K562 (cell line): Measurements from ENCODE around the gene SLC2A4RG. TPM values are rescaled to one million over a fixed set of nuclear protein-coding genes. Genes with fewer than 3 reads are reported as not detected.

Experiments
- BRD9 ChIP-seq: fragments of 450-650 bp; IDR thresholded peaks from 2 replicates; pipeline ENCODE4 v1.6.1; 2018; ENCODE audit warnings: low read depth; ENCODE audit not compliant: partially characterized antibody
- CBX5 ChIP-seq: IDR thresholded peaks from 2 replicates; pipeline ENCODE4 v1.6.1; 2014; ENCODE audit warnings: low read depth, borderline replicate concordance
- CHD1 ChIP-seq: fragments of 200-600 bp; sonication (generic); IDR thresholded peaks from one replicate; pipeline ENCODE4 v1.6.1; 2012; ENCODE audit warnings: mild to moderate bottlenecking, moderate library complexity, low read length, inconsistent platforms
- CHD4 ChIP-seq: fragments of 200-600 bp; sonication (generic); IDR thresholded peaks from 3 replicates; pipeline ENCODE4 v1.6.1; 2012; ENCODE audit warnings: low read depth, mild to moderate bottlenecking, mixed read lengths, low read length, inconsistent platforms; ENCODE audit not compliant: insufficient read depth, insufficient replicate concordance, poor library complexity, severe bottlenecking
- CREB1 ChIP-seq, 2 experiments: sonication (generic) in 1 of 2; formaldehyde crosslinking in 1 of 2; IDR thresholded peaks; 2 replicates each; pipeline versions ENCODE4 v1.6.1 to v1.8.0; 2012 to 2022; ENCODE audit warnings: inconsistent platforms in 1 of 2, mild to moderate bottlenecking in 1 of 2, missing genetic modification reagents in 1 of 2, moderate library complexity in 1 of 2
- HDGF ChIP-seq: fragments of 450-650 bp; IDR thresholded peaks from 2 replicates; pipeline ENCODE4 v1.6.1; 2016
- IRF2 ChIP-seq: sonication (generic); formaldehyde crosslinking; IDR thresholded peaks from 2 replicates; pipeline ENCODE4 v1.8.1; 2022; ENCODE audit warnings: mild to moderate bottlenecking, missing genetic modification reagents
- MNT ChIP-seq, 2 experiments: fragments of 450-650 bp; conservative IDR thresholded peaks; 2 replicates each; pipeline ENCODE4 v1.6.1; 2017; ENCODE audit warnings: mild to moderate bottlenecking in 2 of 2, moderate library complexity in 2 of 2
- RAD21 ChIP-seq, 2 experiments: fragments of 250-450 bp in 1 of 2; fragments of 450-650 bp in 1 of 2; sonication (Bioruptor Pico) in 1 of 2; formaldehyde crosslinking in 1 of 2; IDR thresholded peaks in 1 of 2; conservative IDR thresholded peaks in 1 of 2; 2 replicates each; pipeline versions ENCODE4 v1.4.0 to v1.8.0; 2020 to 2022; ENCODE audit warnings: mild to moderate bottlenecking in 2 of 2, moderate library complexity in 1 of 2
- SETDB1 ChIP-seq: IDR thresholded peaks from one replicate; pipeline ENCODE4 v1.6.1; 2012; ENCODE audit warnings: low read length, control low read depth, inconsistent platforms
- SIRT6 ChIP-seq: IDR thresholded peaks from one replicate; pipeline ENCODE4 v1.6.1; 2012; ENCODE audit warnings: low read depth, mild to moderate bottlenecking, control low read depth, inconsistent platforms, low read length, moderate library complexity
- TRIM25 ChIP-seq: fragments of 450-650 bp; IDR thresholded peaks from 2 replicates; pipeline ENCODE4 v1.7.0; 2016; ENCODE audit warnings: borderline replicate concordance
- U2AF1 ChIP-seq: fragments of 200-400 bp; formaldehyde crosslinking; optimal IDR thresholded peaks from 2 replicates; pipeline ENCODE3; 2017; ENCODE audit warnings: mild to moderate bottlenecking, low read depth, low read length, moderate library complexity
- ZNF274 ChIP-seq: IDR thresholded peaks from 2 replicates; pipeline ENCODE4 v1.6.1; 2011; ENCODE audit warnings: low read depth, mild to moderate bottlenecking, low read length, moderate library complexity, borderline replicate concordance
- ZNF408 ChIP-seq: fragments of 250-450 bp; sonication (Bioruptor Pico); IDR thresholded peaks from 2 replicates; pipeline ENCODE4 v1.4.0; 2020; ENCODE audit warnings: low read depth, mild to moderate bottlenecking, moderate library complexity
- ZNF592 ChIP-seq: fragments of 450-650 bp; IDR thresholded peaks from 2 replicates; pipeline ENCODE4 v1.6.1; 2017; ENCODE audit warnings: antibody characterized with exemption, mild to moderate bottlenecking
- ZNF707 ChIP-seq: fragments of 250-450 bp; sonication (Bioruptor Pico); conservative IDR thresholded peaks from 2 replicates; pipeline ENCODE4 v1.8.0; 2022; ENCODE audit warnings: inconsistent platforms, mild to moderate bottlenecking, moderate library complexity
- ZNF75A ChIP-seq: fragments of 450-650 bp; formaldehyde crosslinking; IDR thresholded peaks from 2 replicates; pipeline ENCODE4 v1.4.0; 2020; ENCODE audit warnings: mild to moderate bottlenecking
- polyA plus RNA-seq, 8 experiments: library from polyadenylated mRNA; depleted of rRNA in 4 of 8; stranded (reverse) in 5 of 8; unstranded in 3 of 8; fragments of >200 nt; fragmentation: Nextera tagmentation in 2 of 8; fragmentation: Illumina TruSeq in 1 of 8; extraction: Ambion mirVana in 2 of 8; extraction: Trizol in 1 of 8; gene quantifications; 2 replicates each; pipeline versions ENCODE4 v1.2.1 to v1.2.3, GENCODE V29; 2011 to 2014; ENCODE audit warnings: inconsistent platforms in 1 of 8, missing spikeins in 1 of 8
- total RNA-seq, 7 experiments: library from RNA; depleted of rRNA in 6 of 7; stranded (reverse); fragments of >200 nt in 6 of 7; fragmentation: Illumina TruSeq in 2 of 7; extraction: Trizol in 2 of 7; gene quantifications; 2 replicates each; pipeline versions ENCODE4 v1.2.1 to v1.2.3, GENCODE V29; 2011 to 2021; ENCODE audit warnings: low replicate concordance in 1 of 7

The SLC2A4RG gene
- total and polyA plus RNA-seq, 9 of the 15 experiments (the other 6 are each of a cell fraction or from before 2014, with no cell fraction given): 0.34 to 97.3 (median 26.5) TPM

GRCh38 chr20:63739130-63740069 is at the start of gene SLC2A4RG (continued):
- TF ChIP-seq RAD21 (CRISPR knock-in tag; conservative IDR thresholded peaks at IDR 0.05 in 1 of 2, IDR thresholded peaks at IDR 0.05 in 1 of 2) (no peak), ZNF75A (CRISPR knock-in tag) (no peak), ZNF408 (CRISPR knock-in tag) (no peak), CHD4 (no peak), MNT (conservative IDR thresholded peaks at IDR 0.05) (0 out of 4 replicates have a peak, but pooled peaks of 1 of the 2 experiments have one; percentile 21), SETDB1 (no peak), CBX5 (no peak), TRIM25 (no peak), CHD1 (no peak), SIRT6 (no peak), U2AF1 (peak; percentile 24), CREB1 (IDR thresholded peaks at IDR 0.05) (peak; percentile 6; the same call in 1 of the 2 replicates), CREB1 (CRISPR knock-in tag; IDR thresholded peaks at IDR 0.05) (0 out of 2 replicates have a peak, but pooled peaks have one; percentile 41), BRD9 (no peak), ZNF592 (no peak), HDGF (no peak), ZNF707 (no peak), ZNF274 (no peak), IRF2 (CRISPR knock-in tag) (no peak)
